Endothelial cell of umbilical vein (primary cell): ENCODE data around the gene PLOD2. TPM values are rescaled to one million over a fixed set of nuclear protein-coding genes. Genes with fewer than 3 reads are reported as not detected.

Experiments
- BruUV-seq: library from RNA; stranded (reverse); fragments of 400-500 nt; replicated peaks from 2 replicates; lab custom pipeline; 2021; lab: Mats Ljungman, UMichigan
- CTCF ChIA-PET: fragments of 300-600, 350-600 bp; sonication (Branson Sonifier 250); formaldehyde crosslinking; loops from one replicate; lab custom pipeline; 2021; ENCODE audit warnings: antibody characterized with exemption, inconsistent platforms; lab: Charles Lee
- POLR2A ChIA-PET: fragments of 300-600, 350-600 bp; sonication (Branson Sonifier 250); formaldehyde crosslinking; loops from one replicate; lab custom pipeline; 2021; ENCODE audit warnings: antibody characterized with exemption, inconsistent platforms; lab: Charles Lee
- DNase-seq: peaks from one replicate; pipeline ENCODE4 v3.0.0-alpha.2; 2011; ENCODE audit warnings: low read depth, low spot score
- FAIRE-seq: peaks from 2 replicates; lab custom pipeline; 2011; peaks lifted over from hg19 to GRCh38; lab: Jason Lieb, UNC
- H2AFZ ChIP-seq: 2 replicates; pipeline ENCODE4 v1.6.0; 2012; ENCODE audit warnings: low read depth, low read length, control low read depth, inconsistent platforms
- H3K27ac ChIP-seq: 2 replicates; pipeline ENCODE4 v1.5.1; 2011; ENCODE audit warnings: low read depth, mild to moderate bottlenecking, control low read depth, low read length, moderate library complexity; ENCODE audit not compliant: insufficient read depth
- H3K27me3 ChIP-seq, 2 experiments: 2 replicates each; pipeline versions ENCODE4 v1.6.0 to v1.6.1; 2011; ENCODE audit warnings: low read length in 2 of 2, mixed read lengths in 1 of 2; ENCODE audit not compliant: control insufficient read depth in 2 of 2, insufficient read depth in 2 of 2
- H3K36me3 ChIP-seq, 2 experiments: 2 replicates in 1 of 2; 3 replicates in 1 of 2; pipeline ENCODE4 v1.5.1; 2011; ENCODE audit warnings: low read length in 2 of 2, mild to moderate bottlenecking in 1 of 2, moderate library complexity in 1 of 2; ENCODE audit not compliant: control insufficient read depth in 2 of 2, insufficient read depth in 2 of 2; ENCODE audit errors: extremely low read depth in 1 of 2
- H3K4me1 ChIP-seq: 3 replicates; pipeline ENCODE4 v1.5.1; 2011; ENCODE audit warnings: mild to moderate bottlenecking, low read length; ENCODE audit not compliant: control insufficient read depth, insufficient read depth; ENCODE audit errors: extremely low read depth
- H3K4me2 ChIP-seq: 2 replicates; pipeline ENCODE4 v1.6.1; 2011; ENCODE audit warnings: low read length, control low read depth, mixed read lengths; ENCODE audit not compliant: insufficient read depth
- H3K4me3 ChIP-seq, 3 experiments: fragments of 200-600 bp in 1 of 3; sonication (generic), shearing (Covaris generic) in 1 of 3; replicated peaks in 1 of 3; 2 replicates each; pipeline ENCODE4 v1.5.1; 2011 to 2016; ENCODE audit warnings: control low read depth in 3 of 3, low read length in 3 of 3, mild to moderate bottlenecking in 2 of 3, inconsistent platforms in 1 of 3, low read depth in 1 of 3, moderate library complexity in 1 of 3; ENCODE audit not compliant: insufficient read depth in 1 of 3
- H3K79me2 ChIP-seq: 2 replicates; pipeline ENCODE4 v1.6.0; 2012; ENCODE audit warnings: low read length, inconsistent platforms; ENCODE audit not compliant: control insufficient read depth, insufficient read depth
- H3K9ac ChIP-seq: replicated peaks from 2 replicates; pipeline ENCODE3; 2011; ENCODE audit warnings: low read length, control low read depth; ENCODE audit not compliant: insufficient read depth; ENCODE audit errors: extremely low read depth
- H3K9me1 ChIP-seq: replicated peaks from 3 replicates; pipeline ENCODE4 v1.6.0; 2011; ENCODE audit warnings: mild to moderate bottlenecking, low read length; ENCODE audit not compliant: control insufficient read depth, insufficient read depth; ENCODE audit errors: extremely low read depth
- H3K9me3 ChIP-seq: replicated peaks from 2 replicates; pipeline ENCODE4 v1.5.1; 2012; ENCODE audit warnings: low read length, inconsistent platforms; ENCODE audit not compliant: control insufficient read depth, insufficient read depth
- H4K20me1 ChIP-seq: replicated peaks from 2 replicates; pipeline ENCODE3; 2011; ENCODE audit warnings: mild to moderate bottlenecking, low read length; ENCODE audit not compliant: control insufficient read depth, insufficient read depth; ENCODE audit errors: extremely low read depth
- EZH2 ChIP-seq: IDR thresholded peaks from 2 replicates; pipeline ENCODE4 v1.6.1; 2012; ENCODE audit warnings: borderline replicate concordance, low read depth, mild to moderate bottlenecking, moderate library complexity, low read length, inconsistent platforms; ENCODE audit not compliant: severe bottlenecking
- FOS ChIP-seq: IDR thresholded peaks from 2 replicates; pipeline ENCODE4 v1.6.1; 2011; ENCODE audit warnings: mild to moderate bottlenecking, low read length, moderate library complexity, borderline replicate concordance; ENCODE audit not compliant: insufficient read depth
- JUN ChIP-seq: IDR thresholded peaks from 2 replicates; pipeline ENCODE4 v1.6.1; 2011; ENCODE audit warnings: borderline replicate concordance, low read depth; ENCODE audit not compliant: insufficient read length, insufficient read depth
- MYC ChIP-seq: IDR thresholded peaks from one replicate; pipeline ENCODE4 v1.6.1; 2011; ENCODE audit warnings: mild to moderate bottlenecking, low read depth, low read length
- POLR2A ChIP-seq: IDR thresholded peaks from 2 replicates; pipeline ENCODE4 v1.6.1; 2012; ENCODE audit warnings: low read depth, mild to moderate bottlenecking, control low read depth, low read length
- POLR2AphosphoS5 ChIP-seq: IDR thresholded peaks from 2 replicates; pipeline ENCODE4 v1.6.1; 2012; ENCODE audit warnings: low read depth, mild to moderate bottlenecking, control low read depth, low read length, moderate library complexity; ENCODE audit not compliant: insufficient read depth
- dilution Hi-C: fragments of 300-500 bp; cut with MboI; formaldehyde crosslinking; loops from one replicate; pipeline ENCODE4 v1.15.0; 2019; ENCODE audit warnings: low sequenced_read_pairs; ENCODE audit not compliant: extremely low pct_ligation_motif_present
- intact Hi-C: fragments of 100-400 bp; cut with micrococcal nuclease; formaldehyde crosslinking; loops from one replicate; pipeline ENCODE4 v1.10.0; 2022
- polyA plus RNA-seq, 4 experiments: library from polyadenylated mRNA; depleted of rRNA in 3 of 4; stranded (reverse) in 3 of 4; unstranded in 1 of 4; fragments of >200 nt; gene quantifications; 2 replicates each; pipeline versions ENCODE4 v1.2.1 to v1.2.3, GENCODE V29; 2011 to 2012; ENCODE audit warnings: missing spikeins in 1 of 4
- total RNA-seq: library from RNA; stranded (reverse); gene quantifications from 2 replicates; pipeline ENCODE4 v1.2.3, GENCODE V29; 2021
- TF ChIP-seq, protein P1 (sequence below), 2 donors: IDR thresholded peaks; 1 replicate in 1 of 2; 2 replicates in 1 of 2; pipeline ENCODE4 v1.5.1; 2011; ENCODE audit warnings: low read length in 2 of 2, mild to moderate bottlenecking in 2 of 2, moderate library complexity in 2 of 2, control low read depth in 1 of 2, inconsistent platforms in 1 of 2, low read depth in 1 of 2; ENCODE audit not compliant: insufficient read depth in 1 of 2; ENCODE audit errors: extremely low read depth in 1 of 2

Gene PLOD2
- total and polyA plus RNA-seq, 2 donors (not counting 3 experiments of a cell fraction or from before 2014, with no cell fraction given): 36.1 to 193 TPM

DNA sequence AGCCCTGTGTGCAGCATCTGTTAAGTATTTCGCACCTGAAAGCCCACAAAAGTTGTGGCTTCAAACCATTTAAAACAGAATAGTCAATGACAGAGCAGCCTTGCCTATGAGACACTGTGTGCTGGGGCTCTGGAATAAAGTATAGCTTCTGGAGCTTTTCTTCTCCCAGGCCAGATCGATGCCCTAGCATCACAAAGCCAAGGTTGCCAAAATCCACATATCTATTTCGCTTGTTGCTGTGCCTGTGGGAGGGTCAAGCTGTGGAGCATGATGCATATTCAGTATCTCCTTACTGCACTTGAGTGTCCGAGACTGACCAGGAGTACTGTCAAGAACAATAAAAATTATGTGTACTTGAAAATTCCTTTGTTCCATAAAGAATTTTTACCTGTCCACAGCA lies 7.6 kb downstream of the PLOD2 start:
- H3K4me2 ChIP-seq: no peak overlapping the region
- H3K4me3 ChIP-seq: no peak overlapping the region
- FAIRE-seq: no peak
- intact Hi-C loops (no loop called here), dilution Hi-C loops (no loop called here)
- no peaks in the 10 kb centered on the region for H3K9me3 ChIP-seq
- no peak for DNase-seq
- H4K20me1 ChIP-seq: peaks cover 2% of the 10 kb centered on the region
- H3K27me3 ChIP-seq: no peaks in the 10 kb centered on the region
- ChIA-PET CTCF (interaction anchor here (0.7 to 1.5 kb wide), 4 partner anchors 27 to 88 kb away, joined by 3 to 7 read pairs (median 4); no protein-coding TSS in a partner anchor), POLR2A (interaction anchor here (1.1 kb wide), 1 partner anchor 9 kb away, joined by 3 read pairs; no protein-coding TSS in a partner anchor)
- no peaks in the 10 kb centered on the region for H3K9me1 ChIP-seq
- no peak overlapping the region for H2AFZ ChIP-seq
- H3K4me1 ChIP-seq: peaks cover 32% of the 10 kb centered on the region
- TF ChIP-seq JUN (no peak), EZH2 (no peak), FOS (no peak), MYC (no peak), POLR2A (no peak), POLR2AphosphoS5 (no peak)
- TF ChIP-seq, protein P1, sequence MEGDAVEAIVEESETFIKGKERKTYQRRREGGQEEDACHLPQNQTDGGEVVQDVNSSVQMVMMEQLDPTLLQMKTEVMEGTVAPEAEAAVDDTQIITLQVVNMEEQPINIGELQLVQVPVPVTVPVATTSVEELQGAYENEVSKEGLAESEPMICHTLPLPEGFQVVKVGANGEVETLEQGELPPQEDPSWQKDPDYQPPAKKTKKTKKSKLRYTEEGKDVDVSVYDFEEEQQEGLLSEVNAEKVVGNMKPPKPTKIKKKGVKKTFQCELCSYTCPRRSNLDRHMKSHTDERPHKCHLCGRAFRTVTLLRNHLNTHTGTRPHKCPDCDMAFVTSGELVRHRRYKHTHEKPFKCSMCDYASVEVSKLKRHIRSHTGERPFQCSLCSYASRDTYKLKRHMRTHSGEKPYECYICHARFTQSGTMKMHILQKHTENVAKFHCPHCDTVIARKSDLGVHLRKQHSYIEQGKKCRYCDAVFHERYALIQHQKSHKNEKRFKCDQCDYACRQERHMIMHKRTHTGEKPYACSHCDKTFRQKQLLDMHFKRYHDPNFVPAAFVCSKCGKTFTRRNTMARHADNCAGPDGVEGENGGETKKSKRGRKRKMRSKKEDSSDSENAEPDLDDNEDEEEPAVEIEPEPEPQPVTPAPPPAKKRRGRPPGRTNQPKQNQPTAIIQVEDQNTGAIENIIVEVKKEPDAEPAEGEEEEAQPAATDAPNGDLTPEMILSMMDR (IDR thresholded peaks at IDR 0.05; ENCODE audit: extremely low read depth in 1 of 2, insufficient read depth in 1 of 2, low read depth in 1 of 2, low read length in 2 of 2): no peak
- BruUV-seq: no TSS peak
- H3K27ac ChIP-seq: no peak overlapping the region
- H3K36me3 ChIP-seq: peaks cover 0 to 11% of the 10 kb centered on the region in 2 experiments
- H3K9ac ChIP-seq: no peak overlapping the region
- H3K79me2 ChIP-seq: peaks cover 99% of the 10 kb centered on the region
